H1 (cell line): Measurements from ENCODE around the gene SEC23IP. TPM values are rescaled to one million over a fixed set of nuclear protein-coding genes. Genes with fewer than 3 reads are reported as not detected.
"Not testable (repeated sequence)": the region's sequence is repeated elsewhere in the genome, so short reads cannot be mapped to it uniquely, and the experiment has no call there.

Experiments used
- CTCF ChIA-PET: fragments of 300-600 bp; sonication (Branson Sonifier 250); formaldehyde crosslinking; loops from one replicate; lab custom pipeline; 2021; ENCODE audit not compliant: partially characterized antibody; lab: Charles Lee
- POLR2A ChIA-PET: fragments of 300-600 bp; sonication (Branson Sonifier 250); formaldehyde crosslinking; loops from one replicate; lab custom pipeline; 2021; ENCODE audit warnings: inconsistent platforms; ENCODE audit not compliant: partially characterized antibody; lab: Charles Lee
- DNase-seq, 2 experiments: peaks; one replicate each; pipeline versions ENCODE4 v3.0.0 to v3.0.0-alpha.2; 2010 to 2022; ENCODE audit warnings: low spot score in 2 of 2, low read depth in 1 of 2, mixed read lengths in 1 of 2
- FAIRE-seq: peaks from 2 replicates; lab custom pipeline; 2011; peaks lifted over from hg19 to GRCh38; lab: Jason Lieb, UNC
- H2AFZ ChIP-seq: 2 replicates; pipeline ENCODE4 v1.8.1; 2012; ENCODE audit warnings: low read length, inconsistent platforms
- H2AK5ac ChIP-seq: 2 replicates; pipeline ENCODE4 v1.6.1; 2013; ENCODE audit warnings: low read depth, low read length
- H2BK120ac ChIP-seq: replicated peaks from 2 replicates; pipeline ENCODE3; 2013; ENCODE audit warnings: low read depth, low read length, inconsistent platforms
- H2BK12ac ChIP-seq: 2 replicates; pipeline ENCODE4 v1.6.1; 2013; ENCODE audit warnings: low read depth, low read length
- H2BK15ac ChIP-seq: 2 replicates; pipeline ENCODE4 v1.6.1; 2013; ENCODE audit warnings: low read length
- H2BK20ac ChIP-seq: 2 replicates; pipeline ENCODE4 v1.6.1; 2013; ENCODE audit warnings: low read length
- H2BK5ac ChIP-seq: 2 replicates; pipeline ENCODE4 v1.6.1; 2013; ENCODE audit warnings: low read depth, low read length
- H3K14ac ChIP-seq: 2 replicates; pipeline ENCODE4 v1.6.1; 2013; ENCODE audit warnings: inconsistent platforms; ENCODE audit not compliant: insufficient read length
- H3K18ac ChIP-seq: 2 replicates; pipeline ENCODE4 v1.6.1; 2013; ENCODE audit warnings: low read length; ENCODE audit errors: extremely low read depth
- H3K23ac ChIP-seq: 2 replicates; pipeline ENCODE4 v1.6.1; 2013; ENCODE audit warnings: inconsistent platforms; ENCODE audit not compliant: insufficient read length
- H3K23me2 ChIP-seq: 2 replicates; pipeline ENCODE4 v1.6.1; 2013; ENCODE audit warnings: low read depth, low read length
- H3K27ac ChIP-seq: 2 replicates; pipeline ENCODE4 v1.6.1; 2011; ENCODE audit warnings: low read depth, low read length, inconsistent platforms
- H3K27me3 ChIP-seq, 4 experiments: replicated peaks in 1 of 4; 1 replicate in 1 of 4; 2 replicates in 3 of 4; pipeline versions ENCODE4 v1.6.1 to v1.8.1; 2011 to 2013; ENCODE audit warnings: low read length in 3 of 4, mild to moderate bottlenecking in 3 of 4, inconsistent platforms in 2 of 4, mixed read lengths in 2 of 4, moderate library complexity in 1 of 4; ENCODE audit not compliant: control insufficient read depth in 3 of 4, insufficient read depth in 3 of 4; ENCODE audit errors: extremely low read depth in 1 of 4
- H3K36me3 ChIP-seq, 4 experiments: 2 replicates each; pipeline versions ENCODE4 v1.6.1 to v1.8.1; 2011 to 2013; ENCODE audit warnings: mild to moderate bottlenecking in 4 of 4, low read length in 3 of 4, moderate library complexity in 2 of 4, control low read depth in 1 of 4, inconsistent platforms in 1 of 4; ENCODE audit not compliant: insufficient read depth in 4 of 4, control insufficient read depth in 2 of 4
- H3K4ac ChIP-seq: replicated peaks from 2 replicates; pipeline ENCODE3; 2013; ENCODE audit warnings: low read length, low read depth, mixed read lengths, inconsistent platforms; ENCODE audit not compliant: insufficient read length
- H3K4me1 ChIP-seq, 4 experiments: replicated peaks in 1 of 4; 1 replicate in 1 of 4; 2 replicates in 3 of 4; pipeline versions ENCODE4 v1.6.1 to v1.8.1; 2011 to 2013; ENCODE audit warnings: low read length in 3 of 4, inconsistent platforms in 2 of 4, mixed read lengths in 1 of 4; ENCODE audit not compliant: insufficient read depth in 4 of 4, control insufficient read depth in 3 of 4
- H3K4me2 ChIP-seq, 2 experiments: 2 replicates each; pipeline versions ENCODE4 v1.6.1 to v1.8.1; 2011 to 2013; ENCODE audit warnings: low read depth in 2 of 2, low read length in 2 of 2, control low read depth in 1 of 2, inconsistent platforms in 1 of 2, mild to moderate bottlenecking in 1 of 2; ENCODE audit not compliant: insufficient read depth in 1 of 2
- H3K4me3 ChIP-seq, 4 experiments: fragments of 200-600, 300-600 bp in 1 of 4; sonication (generic), shearing (Covaris generic), sonication (Bioruptor Twin) in 1 of 4; 2 replicates each; pipeline versions ENCODE4 v1.5.1 to v1.8.1; 2011 to 2016; ENCODE audit warnings: low read length in 4 of 4, low read depth in 3 of 4, control low read depth in 2 of 4, inconsistent platforms in 2 of 4, mild to moderate bottlenecking in 2 of 4, mixed read lengths in 1 of 4, moderate library complexity in 1 of 4; ENCODE audit not compliant: insufficient read depth in 2 of 4; ENCODE audit errors: extremely low read depth in 1 of 4
- H3K56ac ChIP-seq: replicated peaks from 2 replicates; pipeline ENCODE3; 2013; ENCODE audit warnings: low read depth, mild to moderate bottlenecking, mixed read lengths, low read length, inconsistent platforms; ENCODE audit not compliant: insufficient read length
- H3K79me1 ChIP-seq: 2 replicates; pipeline ENCODE4 v1.6.1; 2013; ENCODE audit warnings: low read depth, low read length, control low read depth
- H3K79me2 ChIP-seq, 2 experiments: 2 replicates each; pipeline versions ENCODE4 v1.6.1 to v1.8.1; 2012 to 2013; ENCODE audit warnings: low read length in 2 of 2, mild to moderate bottlenecking in 2 of 2, inconsistent platforms in 1 of 2; ENCODE audit not compliant: insufficient read depth in 2 of 2, control insufficient read depth in 1 of 2
- H3K9ac ChIP-seq, 4 experiments: replicated peaks in 1 of 4; 1 replicate in 1 of 4; 2 replicates in 3 of 4; pipeline versions ENCODE4 v1.6.1 to v1.8.1; 2011 to 2013; ENCODE audit warnings: low read depth in 3 of 4, low read length in 3 of 4, control low read depth in 2 of 4, mild to moderate bottlenecking in 2 of 4, moderate library complexity in 2 of 4, inconsistent platforms in 1 of 4; ENCODE audit errors: extremely low read depth in 1 of 4
- H3K9me3 ChIP-seq, 2 experiments: 2 replicates each; pipeline versions ENCODE4 v1.6.1 to v1.8.1; 2012 to 2013; ENCODE audit warnings: mild to moderate bottlenecking in 2 of 2, moderate library complexity in 2 of 2, control low read depth in 1 of 2, inconsistent platforms in 1 of 2, low read depth in 1 of 2, low read length in 1 of 2, mixed read lengths in 1 of 2; ENCODE audit not compliant: insufficient read depth in 2 of 2
- H4K20me1 ChIP-seq, 2 experiments: replicated peaks in 1 of 2; 2 replicates each; pipeline versions ENCODE3 to v1.8.1; 2011 to 2013; ENCODE audit warnings: inconsistent platforms in 2 of 2, low read length in 2 of 2, mild to moderate bottlenecking in 1 of 2; ENCODE audit not compliant: insufficient read depth in 2 of 2, control insufficient read depth in 1 of 2
- H4K5ac ChIP-seq: 2 replicates; pipeline ENCODE4 v1.6.1; 2013; ENCODE audit warnings: low read length, low read depth, mixed read lengths, inconsistent platforms; ENCODE audit not compliant: insufficient read length
- H4K8ac ChIP-seq: 2 replicates; pipeline ENCODE4 v1.8.0; 2013; ENCODE audit warnings: mild to moderate bottlenecking, moderate library complexity, low read length, inconsistent platforms; ENCODE audit not compliant: insufficient read depth; ENCODE audit errors: extremely low read depth
- H4K91ac ChIP-seq: replicated peaks from 2 replicates; pipeline ENCODE3; 2013; ENCODE audit warnings: low read length, mixed read lengths, inconsistent platforms; ENCODE audit not compliant: insufficient read length
- WGBS, 2 experiments: shearing (Covaris generic) in 1 of 2; methylation state at CpG; one replicate each; pipeline versions ENCODE4 v1.1.6 to v1.1.7; 2013 to 2015; ENCODE audit warnings: low lambda C conversion rate in 2 of 2, mixed read lengths in 2 of 2, inconsistent platforms in 1 of 2, low coverage in 1 of 2, missing lambda C conversion rate in 1 of 2; ENCODE audit not compliant: insufficient replicate concordance in 2 of 2, insufficient coverage in 1 of 2, insufficient read length in 1 of 2; ENCODE audit errors: extremely low coverage in 1 of 2, missing lambda C conversion rate in 1 of 2; 5-methylcytosine and 5-hydroxymethylcytosine counted together
- polyA plus RNA-seq, 7 experiments: library from polyadenylated mRNA; depleted of rRNA in 3 of 7; stranded (reverse) in 5 of 7; unstranded in 2 of 7; fragments of >200 nt in 5 of 7; fragments of 200-250 nt in 2 of 7; gene quantifications; 1 replicate in 5 of 7; 2 replicates in 1 of 7; 4 replicates in 1 of 7; pipeline versions ENCODE4 v1.2.1 to v1.2.3, GENCODE V29; 2011 to 2013; ENCODE audit warnings: missing spikeins in 2 of 7, mixed read lengths in 2 of 7
- total RNA-seq: library from RNA; stranded (reverse); fragmentation: NEBNext Ultra II Directional; extraction: Animal tissue kit (Norgen Biotek cat#: 25700); gene quantifications from 2 replicates; pipeline ENCODE4 v1.2.1, GENCODE V29; 2021

Gene SEC23IP
- total and polyA plus RNA-seq, 2 of the 8 experiments (the other 6 are each of a cell fraction or from before 2014, with no cell fraction given) = 29.0 to 105 TPM

DNA sequence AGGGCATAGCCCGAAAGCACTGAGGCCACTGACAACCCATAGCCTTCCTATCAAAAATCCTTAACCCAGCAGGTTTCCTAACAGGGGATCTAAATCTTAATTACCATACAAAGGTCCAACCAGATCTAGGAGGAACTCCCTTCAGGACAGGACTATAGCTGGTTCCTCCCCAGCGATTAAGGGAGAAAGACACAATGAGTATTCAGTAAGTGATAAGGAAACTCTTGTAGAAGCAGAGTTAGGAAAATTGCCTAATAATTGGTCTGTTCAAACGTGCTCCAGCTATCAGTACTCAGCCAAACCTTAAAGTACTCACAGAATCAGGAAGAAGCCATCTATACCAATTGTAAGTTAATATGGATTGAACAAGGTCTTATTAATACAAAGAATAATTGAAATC lies 3.3 kb upstream of the SEC23IP start:
- H3K14ac ChIP-seq, DNase-seq, H2BK12ac ChIP-seq, H3K18ac ChIP-seq, H3K4ac ChIP-seq, H2BK15ac ChIP-seq, H3K23ac ChIP-seq, H4K20me1 ChIP-seq, H4K91ac ChIP-seq, H3K36me3 ChIP-seq, FAIRE-seq, H4K8ac ChIP-seq, H3K79me1 ChIP-seq, H4K5ac ChIP-seq, H2AK5ac ChIP-seq, CTCF ChIA-PET, H3K27me3 ChIP-seq, H3K4me1 ChIP-seq, H2BK120ac ChIP-seq, H3K56ac ChIP-seq, H2AFZ ChIP-seq, H2BK5ac ChIP-seq, H3K9ac ChIP-seq, H3K4me3 ChIP-seq, H3K23me2 ChIP-seq, H2BK20ac ChIP-seq, H3K9me3 ChIP-seq, H3K27ac ChIP-seq, H3K4me2 ChIP-seq: not testable (repeated sequence)
- POLR2A ChIA-PET = interaction anchor here (1.1 kb wide), 1 partner anchor 16 kb away, joined by 3 read pairs; no protein-coding TSS in a partner anchor
- 72% methylated on average over 3 of the region's 3 CpGs; no CpG with 5 or more reads in 1 of the 2 experiments for WGBS, 2 experiments
- peaks cover 13 to 16% of the 10 kb centered on the region in 2 experiments for H3K79me2 ChIP-seq
